T-cell (primary cell): ENCODE measurements around the gene SIT1. TPM values are rescaled to one million over a fixed set of nuclear protein-coding genes. Genes with fewer than 3 reads are reported as not detected.
A peak's percentile ranks its signal among the peaks of the same experiment; 100 is the strongest.
"Not testable (repeated sequence)": the region's sequence is repeated elsewhere in the genome, so short reads cannot be mapped to it uniquely, and the experiment has no call there.

Experiments
- ATAC-seq, 4 experiments: fragments of 200-7000 bp in 3 of 4; fragments of 150-1000 bp in 1 of 4; cut with Tn5 transposase; replicated peaks in 1 of 4; 1 replicate in 3 of 4; 2 replicates in 1 of 4; pipeline ENCODE4 v1.10.0; 2021; ENCODE audit warnings: moderate library complexity in 3 of 4, mild to moderate bottlenecking in 2 of 4, moderate number of reproducible peaks in 1 of 4
- CTCF ChIA-PET, 2 donors: fragments of 300-600 bp; sonication (Branson Sonifier 250); formaldehyde crosslinking; loops; one replicate each; lab custom pipeline; 2022; ENCODE audit warnings: antibody characterized with exemption in 2 of 2; lab: Charles Lee
- POLR2A ChIA-PET, 2 donors: fragments of 300-600 bp; sonication (Branson Sonifier 250); formaldehyde crosslinking; loops; one replicate each; lab custom pipeline; 2022; ENCODE audit warnings: antibody characterized with exemption in 2 of 2; lab: Charles Lee
- DNase-seq, 35 experiments: peaks; one replicate each; pipeline versions ENCODE4 v3.0.0 to v3.0.0-alpha.2; 2013 to 2023
- H3K27ac ChIP-seq: one replicate; pipeline ENCODE4 v1.5.1; 2013; ENCODE audit warnings: low read length
- H3K27me3 ChIP-seq, 2 experiments: replicated peaks in 1 of 2; 1 replicate in 1 of 2; 2 replicates in 1 of 2; pipeline versions ENCODE4 v1.6.1 to v1.7.0; 2013; ENCODE audit warnings: low read length in 1 of 2, mixed read lengths in 1 of 2; ENCODE audit not compliant: control insufficient read depth in 2 of 2, insufficient read depth in 2 of 2; ENCODE audit errors: extremely low read depth in 1 of 2
- H3K36me3 ChIP-seq, 2 donors: 1 replicate in 1 of 2; 2 replicates in 1 of 2; pipeline versions ENCODE4 v1.6.1 to v1.7.0; 2013; ENCODE audit warnings: low read length in 1 of 2; ENCODE audit not compliant: control insufficient read depth in 2 of 2, insufficient read depth in 1 of 2; ENCODE audit errors: extremely low read depth in 1 of 2
- H3K4me1 ChIP-seq, 2 experiments: 1 replicate in 1 of 2; 2 replicates in 1 of 2; pipeline versions ENCODE4 v1.6.1 to v1.7.0; 2013; ENCODE audit warnings: low read length in 2 of 2, mixed read lengths in 1 of 2; ENCODE audit not compliant: insufficient read depth in 2 of 2, control insufficient read depth in 1 of 2; ENCODE audit errors: extremely low read depth in 1 of 2
- H3K4me3 ChIP-seq, 2 donors: 1 replicate in 1 of 2; 2 replicates in 1 of 2; pipeline versions ENCODE4 v1.5.1 to v1.7.0; 2013; ENCODE audit warnings: mild to moderate bottlenecking in 2 of 2, low read length in 1 of 2, moderate library complexity in 1 of 2; ENCODE audit not compliant: control insufficient read depth in 1 of 2; ENCODE audit errors: extremely low read depth in 1 of 2
- H3K9me3 ChIP-seq: 2 replicates; pipeline ENCODE4 v1.7.0; 2013
- H3K27ac Mint-ChIP-seq, 2 donors: one replicate each; pipeline ENCODE4 v1.8.0; 2020 to 2021; ENCODE audit warnings: mild to moderate bottlenecking in 2 of 2, mixed read lengths in 2 of 2
- H3K27me3 Mint-ChIP-seq, 2 donors: one replicate each; pipeline ENCODE4 v1.8.0; 2021 to 2022; ENCODE audit warnings: mixed read lengths in 2 of 2
- H3K36me3 Mint-ChIP-seq: one replicate; pipeline ENCODE4 v1.8.0; 2021; ENCODE audit warnings: mixed read lengths
- H3K4me1 Mint-ChIP-seq, 3 donors: one replicate each; pipeline ENCODE4 v1.8.0; 2020 to 2022; ENCODE audit warnings: mixed read lengths in 3 of 3, mild to moderate bottlenecking in 1 of 3
- H3K4me3 Mint-ChIP-seq, 3 donors: one replicate each; pipeline ENCODE4 v1.8.0; 2020 to 2022; ENCODE audit warnings: mild to moderate bottlenecking in 3 of 3, mixed read lengths in 3 of 3, moderate library complexity in 3 of 3
- H3K9me3 Mint-ChIP-seq, 3 donors: one replicate each; pipeline ENCODE4 v1.8.0; 2020 to 2022; ENCODE audit warnings: mixed read lengths in 3 of 3
- WGBS: methylation state at CpG from one replicate; pipeline ENCODE4 v1.1.5; 2013; ENCODE audit warnings: missing lambda C conversion rate; ENCODE audit not compliant: insufficient coverage; 5-methylcytosine and 5-hydroxymethylcytosine counted together
- total RNA-seq, 35 experiments: library from RNA in 6 of 35; stranded (reverse) in 6 of 35; fragments of 120-200 nt in 1 of 35; gene quantifications; one replicate each; pipeline versions ENCODE4 v1.2.1 to v1.2.4 and lab custom pipeline; 2013 to 2026

SIT1 gene
- total RNA-seq, 5 donors from 2014 or later (not counting 1 experiment from before 2014, with no cell fraction given) = 34.9 to 57.1 (median 51.9) TPM

DNA sequence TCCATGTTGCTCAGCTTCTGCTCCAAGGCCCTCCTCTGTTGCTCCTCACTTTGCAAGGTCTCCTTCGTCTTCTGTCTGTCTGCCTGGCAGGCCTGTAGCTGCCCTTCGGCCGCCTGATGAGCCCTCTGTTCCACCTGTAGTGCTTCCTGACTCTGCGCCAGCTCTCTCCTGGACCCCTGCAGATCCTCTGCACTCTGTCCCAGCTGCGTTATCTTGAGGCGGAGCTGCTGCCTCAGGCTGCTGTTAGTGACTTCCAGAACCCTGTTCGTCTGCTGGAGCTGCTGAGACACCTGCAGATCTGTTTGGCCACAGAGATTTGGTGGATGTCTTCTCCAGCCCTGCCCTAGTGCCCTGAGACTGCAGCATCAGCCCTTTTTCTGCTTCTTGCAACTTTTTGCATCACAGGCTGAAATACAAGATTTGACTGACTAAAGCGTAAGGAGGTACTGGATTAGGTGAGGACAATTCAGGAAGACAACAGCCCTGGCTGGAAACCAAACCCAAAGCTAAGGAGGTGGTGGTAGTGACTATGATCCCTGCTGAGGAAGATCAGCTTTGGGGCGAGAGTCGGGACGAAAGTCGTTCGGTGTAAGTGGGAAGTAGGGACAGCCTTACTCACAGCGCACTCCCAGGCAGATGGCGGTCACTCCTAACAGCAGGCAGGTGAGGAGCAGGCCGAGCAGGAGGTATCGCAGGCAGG lies 34.6 kb downstream of the SIT1 start:
- Mint-ChIP-seq H3K4me1 (peaks cover 45 to 53% (median 49%) of the 10 kb centered on the region in 3 donors), H3K27me3 (no peaks in the 10 kb centered on the region), H3K27ac (peak overlapping the region; percentile 87 to 95), H3K9me3 (no peaks in the 10 kb centered on the region), H3K36me3 (no peaks in the 10 kb centered on the region), H3K4me3 (peak overlapping the region; percentile 78 to 88 (median 85))
- Histone ChIP-seq H3K4me1 (peaks cover 23 to 48% of the 10 kb centered on the region in 2 experiments), H3K9me3 (no peaks in the 10 kb centered on the region), H3K36me3 (no peaks in the 10 kb centered on the region), H3K4me3 (peak overlapping the region; percentile 68 to 76), H3K27me3 (no peaks in the 10 kb centered on the region), H3K27ac (peak overlapping the region; percentile 68)
- DNase-seq (no peak), ATAC-seq (no peak)
- 91% methylated on average over 11 of the region's 17 CpGs for WGBS
- ChIA-PET CTCF (interaction anchor here (0.6 to 2.2 kb wide), 6 partner anchors 12 to 173 kb away, joined by 3 to 8 read pairs (median 6); partner anchors contain the start of genes CCDC107 (in 2 of the 2) and RMRP (in 2 of the 2)), POLR2A (interaction anchor here (0.6 kb wide), 2 partner anchors 13 to 278 kb away, joined by 3 read pairs; no protein-coding TSS in a partner anchor)

GRCh38 chr9:35612843-35613242 lies 37.9 kb downstream of the SIT1 start:
- peaks cover 4 to 26% of the 10 kb centered on the region in 2 experiments for H3K4me1 ChIP-seq
- Mint-ChIP-seq H3K9me3 (no peaks in the 10 kb centered on the region), H3K27me3 (no peaks in the 10 kb centered on the region), H3K4me1 (peaks cover 25 to 31% (median 30%) of the 10 kb centered on the region in 3 donors), H3K36me3 (peaks cover 3% of the 10 kb centered on the region), H3K4me3 (no peak overlapping the region), H3K27ac (no peak overlapping the region)
- H3K36me3 ChIP-seq = peaks cover 0 to 25% of the 10 kb centered on the region in 2 donors
- H3K9me3 ChIP-seq = no peaks in the 10 kb centered on the region
- CTCF ChIA-PET = interaction anchor here (0.6 to 1.4 kb wide), 5 partner anchors 8 to 141 kb away, joined by 3 to 4 read pairs (median 3); partner anchors contain the start of genes MSMP (in 1 of the 2) and TESK1 (in 1 of the 2)
- H3K4me3 ChIP-seq = no peak overlapping the region
- no peak overlapping the region for H3K27ac ChIP-seq
- 100% methylated on average over 2 of the region's 2 CpGs for WGBS
- no peak for DNase-seq
- POLR2A ChIA-PET = no interaction called here
- no peak for ATAC-seq
- no peaks in the 10 kb centered on the region for H3K27me3 ChIP-seq

DNA sequence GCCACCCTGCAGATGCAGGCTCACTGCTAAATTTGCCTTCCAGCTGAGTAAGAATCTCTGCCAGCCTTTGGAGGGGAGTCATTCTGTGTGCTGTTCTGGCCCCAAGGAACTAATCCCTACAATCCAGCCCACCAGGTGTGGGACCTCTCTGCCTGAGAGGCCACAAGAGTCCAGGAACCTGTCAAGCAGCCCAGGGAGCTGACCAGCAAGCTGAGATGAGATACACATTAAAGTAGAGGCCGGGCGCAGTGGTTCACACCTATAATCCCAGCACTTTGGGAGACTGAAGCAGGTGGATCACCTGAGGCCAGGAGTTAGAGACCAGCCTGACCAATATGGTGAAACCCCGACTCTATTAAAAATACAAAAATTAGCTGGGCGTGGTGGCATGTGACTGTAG lies 38.7 kb downstream of the SIT1 start:
- DNase-seq, H3K9me3 Mint-ChIP-seq, H3K27me3 Mint-ChIP-seq, ATAC-seq, H3K9me3 ChIP-seq, H3K27ac ChIP-seq, H3K4me3 Mint-ChIP-seq, H3K36me3 Mint-ChIP-seq, H3K27me3 ChIP-seq, H3K27ac Mint-ChIP-seq, POLR2A ChIA-PET, H3K4me3 ChIP-seq: not testable (repeated sequence)
- peaks cover 25 to 31% (median 26%) of the 10 kb centered on the region in 3 donors for H3K4me1 Mint-ChIP-seq
- H3K4me1 ChIP-seq = peaks cover 0 to 23% of the 10 kb centered on the region in 2 experiments
- peaks cover 0 to 27% of the 10 kb centered on the region in 2 donors for H3K36me3 ChIP-seq
- CTCF ChIA-PET = interaction anchor here (0.6 to 2.5 kb wide), 13 partner anchors 24 to 214 kb away, joined by 3 to 15 read pairs (median 4); partner anchors contain the start of genes ARHGEF39 (in 1 of the 2), CCDC107 (in 1 of the 2) and RMRP (in 1 of the 2)
- 100% methylated on average over 4 of the region's 4 CpGs for WGBS

DNA sequence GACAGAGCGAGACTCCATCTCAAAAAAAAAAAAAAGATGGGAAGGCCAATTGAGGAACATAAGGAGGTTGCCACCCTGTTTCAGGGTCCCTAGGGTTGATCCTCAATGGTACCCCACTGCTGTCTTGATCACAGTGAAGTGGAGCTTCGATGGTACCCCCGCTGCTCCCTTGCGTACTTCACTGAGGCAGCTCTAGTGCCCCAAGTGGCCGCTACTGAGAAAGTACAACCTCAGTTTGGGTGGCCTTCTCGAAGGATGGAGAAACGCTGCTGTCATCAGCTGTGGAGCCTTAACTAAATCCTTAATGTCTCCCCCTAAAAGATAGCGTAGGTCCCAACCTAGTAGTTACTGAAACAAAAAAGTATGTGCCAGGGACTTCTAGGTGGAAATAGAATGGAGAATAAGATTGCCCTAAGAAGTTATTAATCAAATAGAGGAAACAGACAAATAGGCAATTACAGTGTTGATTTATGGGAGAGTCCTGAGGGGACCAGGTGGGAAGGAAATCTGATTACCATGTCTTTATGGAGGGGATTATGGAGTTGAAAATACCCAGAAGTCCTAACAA lies 39.4 kb downstream of the SIT1 start:
- H3K4me3 Mint-ChIP-seq = no peak overlapping the region
- no peaks in the 10 kb centered on the region for H3K9me3 Mint-ChIP-seq
- H3K4me1 ChIP-seq = peaks cover 4 to 23% of the 10 kb centered on the region in 2 experiments

DNA sequence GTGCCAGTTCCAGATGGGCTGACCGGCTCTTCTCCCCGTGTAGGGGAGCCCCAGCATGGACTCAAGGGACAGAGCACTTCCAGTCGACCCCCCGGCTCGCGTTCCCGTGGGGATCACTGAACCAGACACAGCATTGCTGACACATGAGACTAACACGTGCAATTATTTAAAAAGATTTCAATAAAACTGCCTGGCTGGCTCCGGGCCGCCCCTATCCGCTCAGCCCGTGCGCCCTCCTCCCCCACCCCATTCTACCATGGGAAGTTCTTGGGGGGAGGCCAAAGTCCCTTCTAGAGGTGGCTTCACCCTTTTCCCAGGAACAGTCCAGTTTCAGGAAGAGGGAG lies 40.9 kb downstream of the SIT1 start:
- peaks cover 9 to 28% of the 10 kb centered on the region in 2 experiments for H3K4me1 ChIP-seq
- H3K36me3 ChIP-seq = peaks cover 0 to 27% of the 10 kb centered on the region in 2 donors
- ChIA-PET POLR2A (no interaction called here), CTCF (interaction anchor here in 1 of 2 donors (0.6 kb wide), 1 partner anchor 797 kb away, joined by 3 read pairs; no protein-coding TSS in a partner anchor)
- 97% methylated on average over 6 of the region's 13 CpGs for WGBS
- H3K9me3 ChIP-seq = no peaks in the 10 kb centered on the region
- H3K36me3 Mint-ChIP-seq = peaks cover 13% of the 10 kb centered on the region
- no peak overlapping the region for H3K27ac Mint-ChIP-seq
- DNase-seq (no peak), ATAC-seq (no peak)
- H3K27ac ChIP-seq = no peak overlapping the region
- H3K4me1 Mint-ChIP-seq = peaks cover 22 to 28% (median 27%) of the 10 kb centered on the region in 3 donors
- no peaks in the 10 kb centered on the region for H3K9me3 Mint-ChIP-seq
- H3K27me3 ChIP-seq = no peaks in the 10 kb centered on the region
- no peak overlapping the region for H3K4me3 ChIP-seq
- no peak overlapping the region for H3K4me3 Mint-ChIP-seq
- H3K27me3 Mint-ChIP-seq = no peaks in the 10 kb centered on the region

More for the DNA sequence above, 39.4 kb downstream of the SIT1 start:
- 45% methylated on average over 3 of the region's 8 CpGs for WGBS
- Histone ChIP-seq H3K27ac (no peak overlapping the region), H3K36me3 (peaks cover 0 to 27% of the 10 kb centered on the region in 2 donors), H3K9me3 (no peaks in the 10 kb centered on the region), H3K4me3 (no peak overlapping the region), H3K27me3 (no peaks in the 10 kb centered on the region)
- Mint-ChIP-seq H3K4me1 (peaks cover 23 to 31% (median 26%) of the 10 kb centered on the region in 3 donors), H3K36me3 (peaks cover 13% of the 10 kb centered on the region), H3K27me3 (no peaks in the 10 kb centered on the region), H3K27ac (peak overlapping the region; percentile 47 to 49)
- peak in 33 of 35 experiments; percentile 8 to 76 (median 50) for DNase-seq
- peak; percentile 83 to 96 (median 91) for ATAC-seq
- ChIA-PET CTCF (interaction anchor here (0.5 to 2.5 kb wide), 20 partner anchors 9 to 487 kb away, joined by 3 to 15 read pairs (median 4); partner anchors contain the start of genes ARHGEF39 (in 1 of the 2), CCDC107 (in 1 of the 2) and RMRP (in 1 of the 2)), POLR2A (no interaction called here)
